ENCODE data around the gene DDIT3. TPM values are rescaled to one million over a fixed set of nuclear protein-coding genes. Genes with fewer than 3 reads are reported as not detected.

The DDIT3 gene
- total and polyA plus RNA-seq, 4 donors = 4.7 to 30.2 (median 16.2) TPM

GRCh38 chr12:57469296-57470164 is 50.8 kb downstream of the DDIT3 start:
- no peak overlapping the region for H3K27ac ChIP-seq (ENCODE audit: low read depth in 1 of 2, low read length in 2 of 2)
- WGBS = 84% methylated on average over 10 of the region's 10 CpGs
- H3K4me3 ChIP-seq (ENCODE audit: low read depth in 1 of 3, low read length in 3 of 3) = no peak overlapping the region
- peaks cover 0 to 3% (median 1%) of the 10 kb centered on the region in 4 donors for H3K4me1 ChIP-seq (ENCODE audit: control insufficient read depth in 4 of 4, insufficient read depth in 4 of 4, low read length in 3 of 4)
- peaks cover 0 to 3% (median 0%) of the 10 kb centered on the region in 4 donors for H3K27me3 ChIP-seq (ENCODE audit: control insufficient read depth in 4 of 4, insufficient read depth in 4 of 4, low read length in 3 of 4)
- no peak for TF ChIP-seq ATF3 (IDR thresholded peaks at IDR 0.05)
- no peak for TF ChIP-seq YY1 (IDR thresholded peaks at IDR 0.05)
- no peak for TF ChIP-seq EGR1 (IDR thresholded peaks at IDR 0.05; ENCODE audit: low read depth in 2 of 2)
- TF ChIP-seq JUND (IDR thresholded peaks at IDR 0.05) = no peak
- no peak for TF ChIP-seq SP1 (IDR thresholded peaks at IDR 0.05)
- no peak for TF ChIP-seq HNF4G (IDR thresholded peaks at IDR 0.05)
- no peak for TF ChIP-seq ZBTB33 (IDR thresholded peaks at IDR 0.05)
- no peak for TF ChIP-seq GABPA (IDR thresholded peaks at IDR 0.05 in 1 of 2, conservative IDR thresholded peaks at IDR 0.05 in 1 of 2)
- TF ChIP-seq MAX (IDR thresholded peaks at IDR 0.05) = no peak
- TF ChIP-seq RXRA (IDR thresholded peaks at IDR 0.05) = no peak
- H3K9ac ChIP-seq (ENCODE audit: low read depth in 1 of 2, low read length in 2 of 2) = no peak overlapping the region
- DNase-seq (ENCODE audit: low spot score) = no peak
- peaks cover 0 to 2% (median 0%) of the 10 kb centered on the region in 4 donors for H3K36me3 ChIP-seq (ENCODE audit: control insufficient read depth in 4 of 4, insufficient read depth in 3 of 4, low read depth in 1 of 4, low read length in 3 of 4)
- no peaks in the 10 kb centered on the region for H3K9me3 ChIP-seq (ENCODE audit: control insufficient read depth in 4 of 4, low read length in 3 of 4)

GRCh38 chr12:57467915-57468314 is 52.4 kb downstream of the DDIT3 start:
- WGBS = 90% methylated on average over 11 of the region's 11 CpGs

GRCh38 chr12:57467212-57467874 is 53.0 kb downstream of the DDIT3 start:
- Histone ChIP-seq H3K36me3 (ENCODE audit: control insufficient read depth in 4 of 4, insufficient read depth in 3 of 4, low read depth in 1 of 4, low read length in 3 of 4) (peaks cover 0 to 2% (median 0%) of the 10 kb centered on the region in 4 donors), H3K27ac (ENCODE audit: low read depth in 1 of 2, low read length in 2 of 2) (no peak overlapping the region), H3K4me1 (ENCODE audit: control insufficient read depth in 4 of 4, insufficient read depth in 4 of 4, low read length in 3 of 4) (peaks cover 0 to 9% (median 3%) of the 10 kb centered on the region in 4 donors), H3K9ac (ENCODE audit: low read depth in 1 of 2, low read length in 2 of 2) (no peak overlapping the region), H3K27me3 (ENCODE audit: control insufficient read depth in 4 of 4, insufficient read depth in 4 of 4, low read length in 3 of 4) (no peaks in the 10 kb centered on the region), H3K9me3 (ENCODE audit: control insufficient read depth in 4 of 4, low read length in 3 of 4) (no peaks in the 10 kb centered on the region), H3K4me3 (ENCODE audit: low read depth in 1 of 3, low read length in 3 of 3) (no peak overlapping the region)
- no peak for DNase-seq (ENCODE audit: low spot score)
- WGBS = 87% methylated on average over 12 of the region's 12 CpGs
- TF ChIP-seq GABPA (IDR thresholded peaks at IDR 0.05 in 1 of 2, conservative IDR thresholded peaks at IDR 0.05 in 1 of 2) = no peak
- TF ChIP-seq TAF1 (conservative IDR thresholded peaks at IDR 0.05) = no peak
- no peak for TF ChIP-seq HNF4G (IDR thresholded peaks at IDR 0.05)
- TF ChIP-seq FOXA1 (IDR thresholded peaks at IDR 0.05) = no peak
- TF ChIP-seq NR2F2 (IDR thresholded peaks at IDR 0.05) = no peak
- no peak for TF ChIP-seq MAX (IDR thresholded peaks at IDR 0.05)
- no peak for TF ChIP-seq ZBTB33 (IDR thresholded peaks at IDR 0.05)
- TF ChIP-seq REST (IDR thresholded peaks at IDR 0.05) = no peak
- no peak for TF ChIP-seq EGR1 (IDR thresholded peaks at IDR 0.05; ENCODE audit: low read depth in 2 of 2)
- no peak for TF ChIP-seq HNF4A (conservative IDR thresholded peaks at IDR 0.05)
- TF ChIP-seq ATF3 (IDR thresholded peaks at IDR 0.05) = no peak
- TF ChIP-seq JUND (IDR thresholded peaks at IDR 0.05) = no peak
- no peak for TF ChIP-seq SP1 (IDR thresholded peaks at IDR 0.05)

More at GRCh38 chr12:57467915-57468314, 52.4 kb downstream of the DDIT3 start:
- H3K9ac ChIP-seq (ENCODE audit: low read depth in 1 of 2, low read length in 2 of 2) = no peak overlapping the region
- H3K9me3 ChIP-seq (ENCODE audit: control insufficient read depth in 4 of 4, low read length in 3 of 4) = no peaks in the 10 kb centered on the region
- no peak for DNase-seq (ENCODE audit: low spot score)
- H3K27me3 ChIP-seq (ENCODE audit: control insufficient read depth in 4 of 4, insufficient read depth in 4 of 4, low read length in 3 of 4) = no peaks in the 10 kb centered on the region
- H3K4me1 ChIP-seq (ENCODE audit: control insufficient read depth in 4 of 4, insufficient read depth in 4 of 4, low read length in 3 of 4) = peaks cover 0 to 4% (median 1%) of the 10 kb centered on the region in 4 donors
- H3K4me3 ChIP-seq (ENCODE audit: low read depth in 1 of 3, low read length in 3 of 3) = no peak overlapping the region
- H3K27ac ChIP-seq (ENCODE audit: low read depth in 1 of 2, low read length in 2 of 2) = no peak overlapping the region
- peaks cover 0 to 2% (median 0%) of the 10 kb centered on the region in 4 donors for H3K36me3 ChIP-seq (ENCODE audit: control insufficient read depth in 4 of 4, insufficient read depth in 3 of 4, low read depth in 1 of 4, low read length in 3 of 4)
- no peak for TF ChIP-seq EGR1 (IDR thresholded peaks at IDR 0.05; ENCODE audit: low read depth in 2 of 2)
- no peak for TF ChIP-seq TAF1 (conservative IDR thresholded peaks at IDR 0.05)
